Gastrocnemius medialis (tissue), 4 donors: ENCODE results near the gene PSMA4.

Experiments
- CTCF ChIP-seq, 5 experiments: fragments of 450-650 bp in 3 of 5; fragments of 200-600 bp in 2 of 5; sonication (generic) in 2 of 5; IDR thresholded peaks in 4 of 5; conservative IDR thresholded peaks in 1 of 5; 1 replicate in 4 of 5; 2 replicates in 1 of 5; pipeline ENCODE4 v1.5.1; 2016 to 2019; ENCODE audit warnings: antibody characterized with exemption in 5 of 5, mild to moderate bottlenecking in 3 of 5, moderate library complexity in 3 of 5
- POLR2A ChIP-seq, 2 donors: fragments of 450-650 bp; IDR thresholded peaks; one replicate each; pipeline ENCODE4 v1.6.1; 2017; ENCODE audit warnings: antibody characterized with exemption in 2 of 2, mild to moderate bottlenecking in 2 of 2, moderate library complexity in 2 of 2

- TF ChIP-seq POLR2A (IDR thresholded peaks at IDR 0.05) (no peak), CTCF (IDR thresholded peaks at IDR 0.05 in 4 of 5, conservative IDR thresholded peaks at IDR 0.05 in 1 of 5) (no peak)
Observed at GRCh38 chr15:78563092-78563491, 22.8 kb downstream of the PSMA4 start.
